OCI-LY7 (cell line): ENCODE results near the gene RIPK4. TPM values are rescaled to one million over a fixed set of nuclear protein-coding genes. Genes with fewer than 3 reads are reported as not detected.

Experiments
- BruUV-seq: library from RNA; stranded (reverse); fragments of 400-500 nt; replicated peaks from 2 replicates; lab custom pipeline; 2021; lab: Mats Ljungman, UMichigan
- CTCF ChIA-PET: fragments of 300-600 bp; sonication (Branson Sonifier 250); formaldehyde crosslinking; loops from one replicate; lab custom pipeline; 2022; ENCODE audit warnings: antibody characterized with exemption; ENCODE audit not compliant: unreplicated experiment; lab: Charles Lee
- POLR2A ChIA-PET: fragments of 300-600 bp; sonication (Branson Sonifier 250); formaldehyde crosslinking; loops from one replicate; lab custom pipeline; 2022; ENCODE audit warnings: antibody characterized with exemption; lab: Charles Lee
- DNase-seq: peaks from one replicate; pipeline ENCODE4 v3.0.0-alpha.2; 2015; ENCODE audit warnings: low spot score
- H2AFZ ChIP-seq: fragments of 200-600 bp; sonication (generic), shearing (Covaris generic); 2 replicates; pipeline ENCODE4 v1.6.1; 2014; ENCODE audit warnings: mild to moderate bottlenecking, antibody characterized with exemption, low read length, moderate library complexity
- H3K27ac ChIP-seq: fragments of 200-600 bp; sonication (generic); 2 replicates; pipeline ENCODE4 v1.5.1; 2014; ENCODE audit warnings: mixed run types, low read depth, mild to moderate bottlenecking, moderate library complexity, low read length, inconsistent platforms; ENCODE audit not compliant: poor library complexity, severe bottlenecking
- H3K36me3 ChIP-seq: fragments of 200-600 bp; sonication (generic); 2 replicates; pipeline ENCODE4 v1.6.1; 2014; ENCODE audit warnings: mild to moderate bottlenecking, antibody characterized with exemption, low read length, moderate library complexity, mixed read lengths; ENCODE audit not compliant: insufficient read depth
- H3K4me1 ChIP-seq: fragments of 200-600 bp; sonication (generic); 2 replicates; pipeline ENCODE4 v1.5.1; 2014; ENCODE audit warnings: mild to moderate bottlenecking, low read length; ENCODE audit not compliant: insufficient read depth, poor library complexity, severe bottlenecking
- H3K4me2 ChIP-seq: fragments of 200-600 bp; sonication (generic); 2 replicates; pipeline ENCODE4 v1.6.1; 2014; ENCODE audit warnings: mild to moderate bottlenecking, low read length
- H3K4me3 ChIP-seq: fragments of 200-600 bp; sonication (generic); 2 replicates; pipeline ENCODE4 v1.5.1; 2014; ENCODE audit warnings: mild to moderate bottlenecking, low read depth, low read length; ENCODE audit not compliant: poor library complexity, severe bottlenecking
- H3K79me2 ChIP-seq: fragments of 200-600 bp; sonication (generic); 2 replicates; pipeline ENCODE4 v1.6.1; 2016; ENCODE audit warnings: low read depth, mild to moderate bottlenecking, low read length, moderate library complexity, mixed read lengths; ENCODE audit not compliant: insufficient read depth
- H3K9me2 ChIP-seq: fragments of 200-600 bp; sonication (generic); 2 replicates; pipeline ENCODE4 v1.6.1; 2016; ENCODE audit warnings: mild to moderate bottlenecking, low read length, mixed read lengths; ENCODE audit not compliant: insufficient read depth
- H3K9me3 ChIP-seq: fragments of 200-600 bp; sonication (generic); 2 replicates; pipeline ENCODE4 v1.6.1; 2014; ENCODE audit warnings: mild to moderate bottlenecking, mixed run types, low read length, mixed read lengths
- H4K20me1 ChIP-seq: fragments of 200-600 bp; sonication (generic); 2 replicates; pipeline ENCODE4 v1.6.1; 2014; ENCODE audit warnings: mild to moderate bottlenecking, antibody characterized with exemption, low read length, moderate library complexity, mixed read lengths; ENCODE audit not compliant: insufficient read depth
- CTCF ChIP-seq: fragments of 200-600 bp; sonication (generic); conservative IDR thresholded peaks from 2 replicates; pipeline ENCODE4 v1.5.1; 2014; ENCODE audit warnings: mild to moderate bottlenecking, antibody characterized with exemption, low read length, moderate library complexity, mixed read lengths
- EZH2phosphoT487 ChIP-seq: fragments of 200-600 bp; sonication (generic); IDR thresholded peaks from 2 replicates; pipeline ENCODE4 v1.6.1; 2018; ENCODE audit warnings: low read depth, borderline replicate concordance, mild to moderate bottlenecking, mixed run types, antibody characterized with exemption, low read length, moderate library complexity, mixed read lengths
- intact Hi-C: fragments of 100-400 bp; cut with micrococcal nuclease; formaldehyde crosslinking; loops from one replicate; pipeline ENCODE4 v1.10.0; 2022; ENCODE audit not compliant: unreplicated experiment
- total RNA-seq, 2 experiments: library from RNA; depleted of rRNA in 1 of 2; stranded (reverse); fragments of >200 nt in 1 of 2; shearing (Covaris generic) in 1 of 2; gene quantifications; 2 replicates each; pipeline ENCODE4 v1.2.3, GENCODE V29; 2014 to 2022

The RIPK4 gene
- total RNA-seq, 2 experiments from 2014 or later = 0.08 to 0.19 TPM

GRCh38 chr21:41800425-41801320, 33.8 kb upstream of the RIPK4 start:
- H2AFZ ChIP-seq = no peak overlapping the region
- H3K9me3 ChIP-seq = no peaks in the 10 kb centered on the region
- H3K4me3 ChIP-seq = no peak overlapping the region
- H3K4me1 ChIP-seq = no peaks in the 10 kb centered on the region
- intact Hi-C loops = no loop called here
- BruUV-seq = no TSS peak
- no peak for DNase-seq
- H3K4me2 ChIP-seq = no peak overlapping the region
- H3K27ac ChIP-seq = no peak overlapping the region
- no peaks in the 10 kb centered on the region for H3K9me2 ChIP-seq
- no peaks in the 10 kb centered on the region for H3K79me2 ChIP-seq
- ChIA-PET POLR2A (no interaction called here), CTCF (no interaction called here)
- no peaks in the 10 kb centered on the region for H4K20me1 ChIP-seq
- no peak for TF ChIP-seq CTCF
- TF ChIP-seq EZH2phosphoT487 = no peak
- peaks cover 81% of the 10 kb centered on the region for H3K36me3 ChIP-seq

- BruUV-seq = no TSS peak
Measured at GRCh38 chr21:41799763-41800162, 32.9 kb upstream of the RIPK4 start.

More at GRCh38 chr21:41799763-41800162, 32.9 kb upstream of the RIPK4 start:
- Histone ChIP-seq H3K36me3 (peaks cover 72% of the 10 kb centered on the region), H3K4me3 (no peak overlapping the region), H3K9me3 (no peaks in the 10 kb centered on the region), H3K27ac (no peak overlapping the region), H2AFZ (no peak overlapping the region), H3K9me2 (no peaks in the 10 kb centered on the region), H3K4me1 (no peaks in the 10 kb centered on the region), H3K79me2 (no peaks in the 10 kb centered on the region), H4K20me1 (no peaks in the 10 kb centered on the region), H3K4me2 (no peak overlapping the region)
- ChIA-PET POLR2A (no interaction called here), CTCF (no interaction called here)
- no peak for DNase-seq
- TF ChIP-seq EZH2phosphoT487 (no peak), CTCF (no peak)
- intact Hi-C loops = no loop called here
